ENCODE results near the gene AAGAB.

GRCh38 chr15:67300266-67301025 lies 46.0 kb upstream of the AAGAB start:
- TF ChIP-seq CTCF (IDR thresholded peaks at IDR 0.05 in 2 of 3, conservative IDR thresholded peaks at IDR 0.05 in 1 of 3; ENCODE audit: borderline replicate concordance in 1 of 3, insufficient read depth in 1 of 3, low read depth in 2 of 3, low read length in 2 of 3) = no peak
- TF ChIP-seq EZH2 (IDR thresholded peaks at IDR 0.05) = no peak
- no peak for TF ChIP-seq REST (IDR thresholded peaks at IDR 0.05; ENCODE audit: low read depth)
- no peak for TF ChIP-seq FOSL1 (IDR thresholded peaks at IDR 0.05; ENCODE audit: low read depth)
- TF ChIP-seq POLR2A (IDR thresholded peaks at IDR 0.05; ENCODE audit: borderline replicate concordance, extremely low read depth, insufficient read depth, insufficient read length) = no peak

Measured in HCT116 (cell line).